IMR-90 (cell line): ENCODE measurements around the gene PODNL1. TPM values are rescaled to one million over a fixed set of nuclear protein-coding genes. Genes with fewer than 3 reads are reported as not detected.

Source experiments
- ATAC-seq: fragments of 200-7000 bp; cut with Tn5 transposase; 2 replicates; pipeline ENCODE4 v1.9.1; 2020; ENCODE audit warnings: low read depth, mild to moderate bottlenecking, moderate library complexity
- BruUV-seq: library from RNA; stranded (reverse); fragments of 400-500 nt; replicated peaks from 2 replicates; lab custom pipeline; 2021; lab: Mats Ljungman, UMichigan
- CTCF ChIA-PET: fragments of 300-600 bp; formaldehyde crosslinking; extraction: SDS; loops from one replicate; lab custom pipeline; 2021; ENCODE audit warnings: antibody characterized with exemption; lab: Yijun Ruan, JAX
- POLR2A ChIA-PET: fragments of 300-600 bp; sonication (Branson Sonifier 250); formaldehyde crosslinking; loops from one replicate; lab custom pipeline; 2022; ENCODE audit warnings: antibody characterized with exemption; ENCODE audit not compliant: unreplicated experiment; lab: Charles Lee
- DNase-seq: peaks from one replicate; pipeline ENCODE4 v3.0.0; 2013
- H2AFZ ChIP-seq: replicated peaks from 2 replicates; pipeline ENCODE3; 2013; ENCODE audit warnings: low read length, mild to moderate bottlenecking; ENCODE audit not compliant: poor library complexity
- H2AK5ac ChIP-seq: 2 replicates; pipeline ENCODE4 v1.6.1; 2013; ENCODE audit warnings: low read depth, low read length, inconsistent platforms
- H2AK9ac ChIP-seq: replicated peaks from 2 replicates; pipeline ENCODE3; 2013; ENCODE audit warnings: mild to moderate bottlenecking, low read depth, low read length, moderate library complexity; ENCODE audit not compliant: poor library complexity
- H2BK120ac ChIP-seq: 2 replicates; pipeline ENCODE4 v1.6.1; 2013; ENCODE audit warnings: low read depth, low read length, inconsistent platforms
- H2BK15ac ChIP-seq: 3 replicates; pipeline ENCODE4 v1.6.1; 2013; ENCODE audit warnings: low read depth, low read length, inconsistent platforms
- H2BK20ac ChIP-seq: 2 replicates; pipeline ENCODE4 v1.6.1; 2013; ENCODE audit warnings: low read depth, mild to moderate bottlenecking, inconsistent platforms, low read length, moderate library complexity
- H2BK5ac ChIP-seq: 2 replicates; pipeline ENCODE4 v1.6.1; 2013; ENCODE audit warnings: mild to moderate bottlenecking, low read depth, low read length, inconsistent platforms; ENCODE audit not compliant: poor library complexity, severe bottlenecking
- H3K14ac ChIP-seq: replicated peaks from 2 replicates; pipeline ENCODE4 v1.6.1; 2013; ENCODE audit warnings: low read depth, low read length, inconsistent platforms
- H3K18ac ChIP-seq: 2 replicates; pipeline ENCODE4 v1.6.1; 2013; ENCODE audit warnings: low read depth, low read length, control low read depth
- H3K23ac ChIP-seq: 2 replicates; pipeline ENCODE4 v1.6.1; 2013; ENCODE audit warnings: low read depth, low read length, inconsistent platforms
- H3K27ac ChIP-seq: 2 replicates; pipeline ENCODE4 v1.5.1; 2013; ENCODE audit warnings: mild to moderate bottlenecking, control low read depth, low read length; ENCODE audit not compliant: insufficient read depth
- H3K27me3 ChIP-seq: 2 replicates; pipeline ENCODE4 v1.6.1; 2013; ENCODE audit warnings: low read length; ENCODE audit not compliant: control insufficient read depth, insufficient read depth
- H3K36me3 ChIP-seq: 2 replicates; pipeline ENCODE4 v1.6.1; 2013; ENCODE audit warnings: low read length, mixed read lengths; ENCODE audit not compliant: control insufficient read depth, insufficient read depth
- H3K4ac ChIP-seq: 2 replicates; pipeline ENCODE4 v1.6.1; 2013; ENCODE audit warnings: low read depth, low read length, inconsistent platforms
- H3K4me1 ChIP-seq: 2 replicates; pipeline ENCODE4 v1.6.1; 2013; ENCODE audit warnings: low read length, mixed read lengths; ENCODE audit not compliant: control insufficient read depth, insufficient read depth
- H3K4me2 ChIP-seq: 2 replicates; pipeline ENCODE4 v1.6.1; 2013; ENCODE audit warnings: low read depth, mild to moderate bottlenecking, control low read depth, low read length, moderate library complexity
- H3K4me3 ChIP-seq: 2 replicates; pipeline ENCODE4 v1.5.1; 2013; ENCODE audit warnings: low read depth, mild to moderate bottlenecking, control low read depth, low read length, moderate library complexity; ENCODE audit not compliant: insufficient read depth
- H3K56ac ChIP-seq: 2 replicates; pipeline ENCODE4 v1.6.1; 2013; ENCODE audit warnings: low read length, inconsistent platforms; ENCODE audit not compliant: insufficient read depth; ENCODE audit errors: extremely low read depth
- H3K79me1 ChIP-seq, 2 experiments: 2 replicates each; pipeline ENCODE4 v1.6.1; 2013; ENCODE audit warnings: low read length in 2 of 2, inconsistent platforms in 1 of 2, low read depth in 1 of 2
- H3K9ac ChIP-seq: 2 replicates; pipeline ENCODE4 v1.6.1; 2013; ENCODE audit warnings: low read depth, low read length, control low read depth
- H3K9me1 ChIP-seq: 2 replicates; pipeline ENCODE4 v1.6.1; 2013; ENCODE audit warnings: low read length, inconsistent platforms; ENCODE audit not compliant: insufficient read depth
- H3K9me3 ChIP-seq: 2 replicates; pipeline ENCODE4 v1.6.1; 2013; ENCODE audit warnings: low read length; ENCODE audit not compliant: control insufficient read depth, insufficient read depth
- H4K20me1 ChIP-seq: 2 replicates; pipeline ENCODE4 v1.6.1; 2013; ENCODE audit warnings: low read length, inconsistent platforms; ENCODE audit not compliant: insufficient read depth
- H4K5ac ChIP-seq: 2 replicates; pipeline ENCODE4 v1.6.1; 2013; ENCODE audit warnings: mild to moderate bottlenecking, low read depth, low read length, control low read depth
- H4K8ac ChIP-seq, 2 experiments: 2 replicates each; pipeline ENCODE4 v1.6.1; 2013; ENCODE audit warnings: low read depth in 2 of 2, low read length in 2 of 2, control low read depth in 1 of 2, inconsistent platforms in 1 of 2
- H4K91ac ChIP-seq: 2 replicates; pipeline ENCODE4 v1.6.1; 2013; ENCODE audit warnings: low read depth, low read length, inconsistent platforms; ENCODE audit not compliant: insufficient read depth
- BHLHE40 ChIP-seq: fragments of 150-350 bp; IDR thresholded peaks from 2 replicates; pipeline ENCODE4 v1.6.1; 2016; ENCODE audit warnings: mild to moderate bottlenecking, low read depth, low read length
- CEBPB ChIP-seq: IDR thresholded peaks from 2 replicates; pipeline ENCODE4 v1.6.1; 2012; ENCODE audit warnings: low read depth, low read length, improper control_type of control experiment
- CHD1 ChIP-seq: IDR thresholded peaks from 2 replicates; pipeline ENCODE4 v1.6.1; 2012; ENCODE audit warnings: low read depth, low read length, improper control_type of control experiment
- FOS ChIP-seq: fragments of 150-350 bp; IDR thresholded peaks from 2 replicates; pipeline ENCODE4 v1.6.1; 2016; ENCODE audit warnings: low read depth, low read length
- MAFK ChIP-seq: IDR thresholded peaks from 2 replicates; pipeline ENCODE4 v1.6.1; 2012; ENCODE audit warnings: low read depth, low read length, improper control_type of control experiment
- MAZ ChIP-seq: IDR thresholded peaks from 2 replicates; pipeline ENCODE4 v1.6.1; 2012; ENCODE audit warnings: low read depth, mild to moderate bottlenecking, low read length, improper control_type of control experiment, moderate library complexity, borderline replicate concordance
- MXI1 ChIP-seq: IDR thresholded peaks from 2 replicates; pipeline ENCODE4 v1.6.1; 2012; ENCODE audit warnings: low read depth, mild to moderate bottlenecking, low read length, moderate library complexity, borderline replicate concordance
- NFE2L2 ChIP-seq: fragments of 150-350 bp; IDR thresholded peaks from 2 replicates; pipeline ENCODE4 v1.6.1; 2016; ENCODE audit warnings: low read depth, mild to moderate bottlenecking, low read length
- POLR2A ChIP-seq: IDR thresholded peaks from 2 replicates; pipeline ENCODE4 v1.6.1; 2012; ENCODE audit warnings: mild to moderate bottlenecking, low read depth, low read length
- RAD21 ChIP-seq: IDR thresholded peaks from 2 replicates; pipeline ENCODE4 v1.6.1; 2012; ENCODE audit warnings: low read length, improper control_type of control experiment
- RCOR1 ChIP-seq: IDR thresholded peaks from 2 replicates; pipeline ENCODE4 v1.6.1; 2012; ENCODE audit warnings: mild to moderate bottlenecking, low read length, improper control_type of control experiment; ENCODE audit not compliant: insufficient replicate concordance
- RFX5 ChIP-seq: IDR thresholded peaks from 2 replicates; pipeline ENCODE4 v1.8.0; 2012; ENCODE audit warnings: low read depth, mild to moderate bottlenecking, low read length, moderate library complexity
- SMC3 ChIP-seq: fragments of 150-350 bp; IDR thresholded peaks from 2 replicates; pipeline ENCODE4 v1.6.1; 2016; ENCODE audit warnings: low read depth, mild to moderate bottlenecking, antibody characterized with exemption, low read length, moderate library complexity
- WGBS, 2 experiments: methylation state at CpG; one replicate each; pipeline versions ENCODE4 v1.1.5 to v1.1.7; 2013; ENCODE audit warnings: missing lambda C conversion rate in 2 of 2; ENCODE audit not compliant: insufficient read length in 1 of 2; ENCODE audit errors: extremely low coverage in 2 of 2; 5-methylcytosine and 5-hydroxymethylcytosine counted together
- dilution Hi-C: fragments of 300-500 bp; cut with HindIII; formaldehyde crosslinking; loops from one replicate; pipeline ENCODE4 v1.14.3; 2018; ENCODE audit warnings: low sequenced_read_pairs; ENCODE audit not compliant: unreplicated experiment
- in situ Hi-C: fragments of 300-500 bp; cut with MboI; formaldehyde crosslinking; loops from 3 replicates; pipeline ENCODE4 v1.14.3; 2019; ENCODE audit warnings: low sequenced_read_pairs, inconsistent platforms, mixed read lengths
- intact Hi-C: fragments of 100-400 bp; cut with micrococcal nuclease; formaldehyde crosslinking; loops from 2 replicates; pipeline ENCODE4 v1.10.0; 2022
- polyA plus RNA-seq, 3 experiments: library from polyadenylated mRNA; depleted of rRNA; stranded (reverse); fragments of >200 nt; gene quantifications; 2 replicates each; pipeline ENCODE4 v1.2.3, GENCODE V29; 2012; ENCODE audit warnings: low replicate concordance in 1 of 3
- total RNA-seq: library from RNA; depleted of rRNA; stranded (reverse); fragments of >200 nt; gene quantifications from 2 replicates; pipeline ENCODE4 v1.2.3, GENCODE V29; 2012
- TF ChIP-seq, protein P1 (sequence below): fragments of 150-350 bp; IDR thresholded peaks from 2 replicates; pipeline ENCODE4 v1.6.1; 2017; ENCODE audit warnings: mild to moderate bottlenecking, antibody characterized with exemption, low read length, low read depth
- TF ChIP-seq, protein P2 (sequence below): fragments of 150-350 bp; IDR thresholded peaks from 2 replicates; pipeline ENCODE4 v1.6.1; 2016; ENCODE audit warnings: low read depth, mild to moderate bottlenecking, low read length, moderate library complexity, borderline replicate concordance
- TF ChIP-seq, protein P3 (sequence below): conservative IDR thresholded peaks from 2 replicates; pipeline ENCODE4 v1.5.1; 2012; ENCODE audit warnings: mild to moderate bottlenecking, low read depth, low read length, improper control_type of control experiment

Gene PODNL1
- total and polyA plus RNA-seq, 2 of the 4 experiments (the other 2 are of a cell fraction) = under 0.01 to 2.4 TPM

DNA sequence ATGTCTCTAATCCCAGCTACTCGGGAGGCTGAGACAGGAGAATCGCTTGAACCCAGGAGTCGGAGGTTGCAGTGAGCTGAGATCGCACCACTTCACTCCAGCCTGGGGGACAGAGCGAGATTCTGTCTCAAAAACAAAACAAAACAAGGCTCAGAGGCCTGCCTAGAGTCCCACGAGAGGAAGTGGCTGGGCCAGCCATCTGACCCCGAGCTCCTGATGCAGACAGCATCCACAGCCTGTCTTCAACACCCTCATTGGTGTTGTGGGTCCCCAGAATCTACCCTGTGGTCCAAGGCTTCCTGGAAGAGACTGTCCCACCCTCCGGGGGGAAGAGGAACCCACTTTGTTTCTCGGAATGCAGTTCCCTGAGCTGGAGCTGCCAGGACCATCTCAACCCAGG is 43.2 kb upstream of the PODNL1 start:
- CTCF ChIA-PET = no interaction called here
- Histone ChIP-seq H3K4me2 (no peak overlapping the region), H3K9me1 (0 out of 2 replicates have a peak, but pooled peaks cover 3% of the 10 kb centered on the region), H2BK15ac (no peak overlapping the region), H2AFZ (no peak overlapping the region), H3K79me1 (peaks cover 0 to 12% of the 10 kb centered on the region in 2 experiments; a peak in 1 of 4 replicates), H2BK120ac (no peak overlapping the region), H3K27ac (no peak overlapping the region), H3K4ac (no peak overlapping the region), H2AK9ac (no peak overlapping the region), H3K9ac (no peak overlapping the region), H4K91ac (no peak overlapping the region), H2AK5ac (no peak overlapping the region), H4K8ac (no peak overlapping the region), H3K23ac (no peak overlapping the region), H4K20me1 (no peaks in the 10 kb centered on the region), H3K18ac (no peak overlapping the region), H3K36me3 (peaks cover 9% of the 10 kb centered on the region; the same call in 1 of the 2 replicates), H2BK20ac (no peak overlapping the region), H3K4me1 (peaks cover 3% of the 10 kb centered on the region; the same call in 1 of the 2 replicates), H4K5ac (no peak overlapping the region), H3K56ac (no peak overlapping the region), H3K9me3 (no peaks in the 10 kb centered on the region), H2BK5ac (no peak overlapping the region), H3K27me3 (no peaks in the 10 kb centered on the region), H3K14ac (no peak overlapping the region), H3K4me3 (no peak overlapping the region)
- in situ Hi-C loops (no loop called here), dilution Hi-C loops (no loop called here), intact Hi-C loops (no loop called here)
- no peak for TF ChIP-seq MXI1
- TF ChIP-seq FOS = no peak
- TF ChIP-seq CEBPB = no peak
- no peak for TF ChIP-seq POLR2A
- no peak for TF ChIP-seq RCOR1
- no peak for TF ChIP-seq RFX5
- TF ChIP-seq, protein P1, sequence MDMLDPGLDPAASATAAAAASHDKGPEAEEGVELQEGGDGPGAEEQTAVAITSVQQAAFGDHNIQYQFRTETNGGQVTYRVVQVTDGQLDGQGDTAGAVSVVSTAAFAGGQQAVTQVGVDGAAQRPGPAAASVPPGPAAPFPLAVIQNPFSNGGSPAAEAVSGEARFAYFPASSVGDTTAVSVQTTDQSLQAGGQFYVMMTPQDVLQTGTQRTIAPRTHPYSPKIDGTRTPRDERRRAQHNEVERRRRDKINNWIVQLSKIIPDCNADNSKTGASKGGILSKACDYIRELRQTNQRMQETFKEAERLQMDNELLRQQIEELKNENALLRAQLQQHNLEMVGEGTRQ = no peak
- TF ChIP-seq CHD1 = no peak
- TF ChIP-seq, protein P2, sequence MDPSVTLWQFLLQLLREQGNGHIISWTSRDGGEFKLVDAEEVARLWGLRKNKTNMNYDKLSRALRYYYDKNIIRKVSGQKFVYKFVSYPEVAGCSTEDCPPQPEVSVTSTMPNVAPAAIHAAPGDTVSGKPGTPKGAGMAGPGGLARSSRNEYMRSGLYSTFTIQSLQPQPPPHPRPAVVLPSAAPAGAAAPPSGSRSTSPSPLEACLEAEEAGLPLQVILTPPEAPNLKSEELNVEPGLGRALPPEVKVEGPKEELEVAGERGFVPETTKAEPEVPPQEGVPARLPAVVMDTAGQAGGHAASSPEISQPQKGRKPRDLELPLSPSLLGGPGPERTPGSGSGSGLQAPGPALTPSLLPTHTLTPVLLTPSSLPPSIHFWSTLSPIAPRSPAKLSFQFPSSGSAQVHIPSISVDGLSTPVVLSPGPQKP = no peak
- TF ChIP-seq SMC3 = no peak
- no peak for TF ChIP-seq RAD21
- TF ChIP-seq, protein P3, sequence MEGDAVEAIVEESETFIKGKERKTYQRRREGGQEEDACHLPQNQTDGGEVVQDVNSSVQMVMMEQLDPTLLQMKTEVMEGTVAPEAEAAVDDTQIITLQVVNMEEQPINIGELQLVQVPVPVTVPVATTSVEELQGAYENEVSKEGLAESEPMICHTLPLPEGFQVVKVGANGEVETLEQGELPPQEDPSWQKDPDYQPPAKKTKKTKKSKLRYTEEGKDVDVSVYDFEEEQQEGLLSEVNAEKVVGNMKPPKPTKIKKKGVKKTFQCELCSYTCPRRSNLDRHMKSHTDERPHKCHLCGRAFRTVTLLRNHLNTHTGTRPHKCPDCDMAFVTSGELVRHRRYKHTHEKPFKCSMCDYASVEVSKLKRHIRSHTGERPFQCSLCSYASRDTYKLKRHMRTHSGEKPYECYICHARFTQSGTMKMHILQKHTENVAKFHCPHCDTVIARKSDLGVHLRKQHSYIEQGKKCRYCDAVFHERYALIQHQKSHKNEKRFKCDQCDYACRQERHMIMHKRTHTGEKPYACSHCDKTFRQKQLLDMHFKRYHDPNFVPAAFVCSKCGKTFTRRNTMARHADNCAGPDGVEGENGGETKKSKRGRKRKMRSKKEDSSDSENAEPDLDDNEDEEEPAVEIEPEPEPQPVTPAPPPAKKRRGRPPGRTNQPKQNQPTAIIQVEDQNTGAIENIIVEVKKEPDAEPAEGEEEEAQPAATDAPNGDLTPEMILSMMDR = no peak
- TF ChIP-seq MAZ = no peak
- no peak for TF ChIP-seq BHLHE40
- TF ChIP-seq MAFK = no peak
- no peak for TF ChIP-seq NFE2L2
- ATAC-seq (no peak), DNase-seq (no peak)
- no TSS peak for BruUV-seq
- WGBS, 2 experiments = 87% methylated on average over 3 of the region's 9 CpGs; no CpG with 5 or more reads in 1 of the 2 experiments
- POLR2A ChIA-PET = no interaction called here
